ENCODE measurements around the gene CIRBP.

- no peak for TF ChIP-seq CTCF (IDR thresholded peaks at IDR 0.05)
- peak in 1 of 2 donors; percentile 5 for TF ChIP-seq POLR2A (IDR thresholded peaks at IDR 0.05)
- peak; percentile 18 to 86 for TF ChIP-seq POLR2AphosphoS5 (IDR thresholded peaks at IDR 0.05; ENCODE audit: insufficient read depth in 1 of 2, low read depth in 1 of 2)
Observed at GRCh38 chr19:1266129-1266915, 2.8 kb upstream of the CIRBP start.

Data from vagina (tissue), 2 donors.